T47D (cell line): Measurements from ENCODE around the gene RNASE4.
"Not testable (repeated sequence)": the region's sequence is repeated elsewhere in the genome, so short reads cannot be mapped to it uniquely, and the experiment has no call there.

ENCODE experiments used
- DNase-seq, 2 experiments: peaks; one replicate each; pipeline versions ENCODE4 v3.0.0 to v3.0.0-alpha.2; 2011 to 2012; ENCODE audit warnings: low read depth in 1 of 2, low spot score in 1 of 2
- JUND ChIP-seq: IDR thresholded peaks from 2 replicates; pipeline ENCODE4 v1.6.1; 2012; ENCODE audit warnings: low read depth
- in situ Hi-C: cut with HindIII; loops from 2 replicates; pipeline ENCODE4 v1.10.0; 2016; ENCODE audit warnings: low sequenced_read_pairs, low pct_unique_long_range_greater_than_20kb

RNASE4 gene

GRCh38 chr14:20659336-20659735 lies 25.0 kb upstream of the RNASE4 start:
- TF ChIP-seq JUND, result no peak
- DNase-seq, result no peak
- in situ Hi-C loops, result no loop called here

GRCh38 chr14:20659813-20660395 lies 24.5 kb upstream of the RNASE4 start:
- DNase-seq, result no peak
- in situ Hi-C loops, result no loop called here
- no peak for TF ChIP-seq JUND

- TF ChIP-seq JUND, result no peak
- in situ Hi-C loops, result no loop called here
- no peak for DNase-seq
Measured at GRCh38 chr14:20661197-20661596, 23.2 kb upstream of the RNASE4 start.

GRCh38 chr14:20662968-20663732 lies 21.2 kb upstream of the RNASE4 start:
- in situ Hi-C loops, result no loop called here
- peak in 1 of 2 experiments; percentile 82 for DNase-seq
- no peak for TF ChIP-seq JUND

- in situ Hi-C loops, DNase-seq: not testable (repeated sequence)
Measured at GRCh38 chr14:20666400-20666961, 17.9 kb upstream of the RNASE4 start.

GRCh38 chr14:20667957-20668356 lies 16.4 kb upstream of the RNASE4 start:
- in situ Hi-C loops, result no loop called here
- DNase-seq, result no peak
- TF ChIP-seq JUND, result no peak

GRCh38 chr14:20668969-20669368 lies 15.4 kb upstream of the RNASE4 start:
- in situ Hi-C loops, result no loop called here
- DNase-seq, result no peak
- no peak for TF ChIP-seq JUND

- no peak for TF ChIP-seq JUND
Measured at GRCh38 chr14:20671597-20672283, 12.6 kb upstream of the RNASE4 start.

GRCh38 chr14:20675669-20676068 lies 8.7 kb upstream of the RNASE4 start:
- DNase-seq, result no peak
- TF ChIP-seq JUND, result no peak
- in situ Hi-C loops, result no loop called here

More at GRCh38 chr14:20671597-20672283, 12.6 kb upstream of the RNASE4 start:
- peak in 1 of 2 experiments; percentile 60 for DNase-seq
- in situ Hi-C loops, result no loop called here

GRCh38 chr14:20676072-20676471 lies 8.3 kb upstream of the RNASE4 start:
- in situ Hi-C loops, result no loop called here
- no peak for TF ChIP-seq JUND
- DNase-seq, result no peak

- no peak for TF ChIP-seq JUND
- in situ Hi-C loops, result no loop called here
- DNase-seq, result no peak
Measured at GRCh38 chr14:20679907-20680306, 4.5 kb upstream of the RNASE4 start.

GRCh38 chr14:20680363-20680762 lies 4.0 kb upstream of the RNASE4 start:
- no peak for DNase-seq
- TF ChIP-seq JUND, result no peak
- in situ Hi-C loops, result no loop called here

- no peak for TF ChIP-seq JUND
- no peak for DNase-seq
- in situ Hi-C loops, result no loop called here
Measured at GRCh38 chr14:20680843-20681347, 3.5 kb upstream of the RNASE4 start.
